Activated effector memory CD4-positive, alpha-beta T cell treated with anti-CD3 and anti-CD28 coated beads, Interleukin-2, amount 50 U/mL, for 16 hours (primary cell): ENCODE data around the gene THSD7A.

Experiments
- DNase-seq: peaks from one replicate; pipeline ENCODE4 v3.0.0-alpha.2; 2020

THSD7A gene

GRCh38 chr7:11807000-11807399 lies 25.0 kb downstream of the THSD7A start:
- DNase-seq, result no peak

GRCh38 chr7:11804621-11805020 lies 27.4 kb downstream of the THSD7A start:
- DNase-seq, result no peak

- no peak for DNase-seq
Observed at GRCh38 chr7:11795231-11795630, 36.8 kb downstream of the THSD7A start.

GRCh38 chr7:11792166-11792565 lies 39.8 kb downstream of the THSD7A start:
- no peak for DNase-seq

GRCh38 chr7:11788568-11788967 lies 43.4 kb downstream of the THSD7A start:
- no peak for DNase-seq

GRCh38 chr7:11787534-11787933 lies 44.5 kb downstream of the THSD7A start:
- DNase-seq, result no peak

- no peak for DNase-seq
Observed at GRCh38 chr7:11786186-11786585, 45.8 kb downstream of the THSD7A start.

- no peak for DNase-seq
Observed at GRCh38 chr7:11784769-11785536, 47.0 kb downstream of the THSD7A start.

- DNase-seq, result no peak
Observed at GRCh38 chr7:11779864-11780674, 51.9 kb downstream of the THSD7A start.

- no peak for DNase-seq
Observed at GRCh38 chr7:11776039-11776438, 56.0 kb downstream of the THSD7A start.

GRCh38 chr7:11775401-11775800 lies 56.6 kb downstream of the THSD7A start:
- DNase-seq, result no peak

- no peak for DNase-seq
Observed at GRCh38 chr7:11768263-11768662, 63.7 kb downstream of the THSD7A start.

GRCh38 chr7:11767148-11767547 lies 64.8 kb downstream of the THSD7A start:
- no peak for DNase-seq

- no peak for DNase-seq
Observed at GRCh38 chr7:11760372-11760771, 71.6 kb downstream of the THSD7A start.

GRCh38 chr7:11758627-11759111 lies 73.3 kb downstream of the THSD7A start:
- DNase-seq, result no peak

GRCh38 chr7:11757153-11757552 lies 74.8 kb downstream of the THSD7A start:
- no peak for DNase-seq

- DNase-seq, result no peak
Observed at GRCh38 chr7:11754933-11755332, 77.1 kb downstream of the THSD7A start.

GRCh38 chr7:11754123-11754522 lies 77.9 kb downstream of the THSD7A start:
- no peak for DNase-seq

GRCh38 chr7:11753433-11753832 lies 78.6 kb downstream of the THSD7A start:
- DNase-seq, result no peak

GRCh38 chr7:11751807-11752389 lies 80.1 kb downstream of the THSD7A start:
- no peak for DNase-seq

GRCh38 chr7:11751315-11751714 lies 80.7 kb downstream of the THSD7A start:
- DNase-seq, result no peak

- DNase-seq, result no peak
Observed at GRCh38 chr7:11750191-11750590, 81.8 kb downstream of the THSD7A start.

- no peak for DNase-seq
Observed at GRCh38 chr7:11749629-11750028, 82.4 kb downstream of the THSD7A start.

- DNase-seq, result no peak
Observed at GRCh38 chr7:11748884-11749283, 83.1 kb downstream of the THSD7A start.
